Cardiac muscle cell (in vitro differentiated cells and primary cell): ENCODE measurements around the gene BPIFB1. TPM values are rescaled to one million over a fixed set of nuclear protein-coding genes. Genes with fewer than 3 reads are reported as not detected.

Source experiments
- DNase-seq, 2 donors: peaks; one replicate each; pipeline versions ENCODE4 v3.0.0 to v3.0.0-alpha.2; 2010 to 2017; ENCODE audit warnings: low read depth in 1 of 2, low spot score in 1 of 2
- H3K27ac ChIP-seq: fragments of 200-600 bp; sonication (generic); 2 replicates; pipeline ENCODE4 v1.5.1; 2016
- H3K27me3 ChIP-seq: fragments of 200-600 bp; sonication (generic); 2 replicates; pipeline ENCODE4 v1.6.0; 2016; ENCODE audit warnings: control low read depth
- H3K36me3 ChIP-seq: fragments of 200-600 bp; sonication (generic); 2 replicates; pipeline ENCODE4 v1.5.1; 2016; ENCODE audit warnings: control low read depth
- H3K4me1 ChIP-seq: fragments of 200-600 bp; sonication (generic); 2 replicates; pipeline ENCODE4 v1.8.1; 2017; ENCODE audit warnings: low read depth, mild to moderate bottlenecking, mixed run types
- H3K4me3 ChIP-seq: fragments of 200-600 bp; sonication (generic); 2 replicates; pipeline ENCODE4 v1.5.1; 2016; ENCODE audit warnings: mild to moderate bottlenecking
- H3K9me3 ChIP-seq: fragments of 200-600 bp; sonication (generic); 2 replicates; pipeline ENCODE4 v1.5.1; 2017; ENCODE audit warnings: low read depth, mild to moderate bottlenecking, control low read depth
- CTCF ChIP-seq: IDR thresholded peaks from 2 replicates; pipeline ENCODE4 v1.5.1; 2012; ENCODE audit warnings: low read depth, mild to moderate bottlenecking, low read length
- polyA plus RNA-seq: library from polyadenylated mRNA; unstranded; fragments of >200 nt; fragmentation: Nextera tagmentation; extraction: Ambion mirVana; gene quantifications from 2 replicates; pipeline ENCODE4 v1.2.1, GENCODE V29; 2016
- total RNA-seq: library from RNA; depleted of rRNA; stranded (reverse); fragments of >200 nt; gene quantifications from 2 replicates; pipeline ENCODE4 v1.2.3, GENCODE V29; 2016

BPIFB1 gene
- total and polyA plus RNA-seq, 2 experiments from 2014 or later = not detected

GRCh38 chr20:33259371-33259770 is 23.6 kb upstream of the BPIFB1 start:
- no peak for DNase-seq
- H3K27ac ChIP-seq = no peak overlapping the region
- H3K27me3 ChIP-seq = no peaks in the 10 kb centered on the region
- TF ChIP-seq CTCF = no peak
- no peaks in the 10 kb centered on the region for H3K4me1 ChIP-seq
- no peaks in the 10 kb centered on the region for H3K9me3 ChIP-seq
- no peaks in the 10 kb centered on the region for H3K36me3 ChIP-seq
- H3K4me3 ChIP-seq = no peak overlapping the region

- no peak for DNase-seq
- Histone ChIP-seq H3K4me3 (no peak overlapping the region), H3K27ac (no peak overlapping the region), H3K4me1 (no peaks in the 10 kb centered on the region), H3K36me3 (no peaks in the 10 kb centered on the region), H3K9me3 (no peaks in the 10 kb centered on the region), H3K27me3 (peaks cover 5% of the 10 kb centered on the region)
- no peak for TF ChIP-seq CTCF
Measured at GRCh38 chr20:33261465-33261864, 21.5 kb upstream of the BPIFB1 start.

- no peaks in the 10 kb centered on the region for H3K9me3 ChIP-seq
- H3K4me1 ChIP-seq = no peaks in the 10 kb centered on the region
- H3K27ac ChIP-seq = no peak overlapping the region
- DNase-seq = peak; percentile 81
- H3K36me3 ChIP-seq = no peaks in the 10 kb centered on the region
- TF ChIP-seq CTCF = peak; percentile 89
- H3K27me3 ChIP-seq = peaks cover 6% of the 10 kb centered on the region
- H3K4me3 ChIP-seq = no peak overlapping the region
Measured at GRCh38 chr20:33262658-33263065, 20.4 kb upstream of the BPIFB1 start.

- Histone ChIP-seq H3K27me3 (peaks cover 6% of the 10 kb centered on the region), H3K9me3 (no peaks in the 10 kb centered on the region), H3K4me1 (no peaks in the 10 kb centered on the region), H3K4me3 (no peak overlapping the region), H3K27ac (no peak overlapping the region), H3K36me3 (no peaks in the 10 kb centered on the region)
- DNase-seq = no peak
- TF ChIP-seq CTCF = no peak
Measured at GRCh38 chr20:33263784-33264183, 19.2 kb upstream of the BPIFB1 start.

- no peaks in the 10 kb centered on the region for H3K36me3 ChIP-seq
- H3K4me3 ChIP-seq = no peak overlapping the region
- no peak overlapping the region for H3K27ac ChIP-seq
- no peaks in the 10 kb centered on the region for H3K9me3 ChIP-seq
- no peak for TF ChIP-seq CTCF
- DNase-seq = no peak
- H3K27me3 ChIP-seq = peaks cover 22% of the 10 kb centered on the region
- H3K4me1 ChIP-seq = no peaks in the 10 kb centered on the region
Measured at GRCh38 chr20:33267701-33268100, 15.3 kb upstream of the BPIFB1 start.
